ENCODE measurements around the gene ST6GALNAC5. TPM values are rescaled to one million over a fixed set of nuclear protein-coding genes. Genes with fewer than 3 reads are reported as not detected.

The ST6GALNAC5 gene
- total RNA-seq, 2 donors from 2014 or later: 2.6 to 12.9 TPM

DNA sequence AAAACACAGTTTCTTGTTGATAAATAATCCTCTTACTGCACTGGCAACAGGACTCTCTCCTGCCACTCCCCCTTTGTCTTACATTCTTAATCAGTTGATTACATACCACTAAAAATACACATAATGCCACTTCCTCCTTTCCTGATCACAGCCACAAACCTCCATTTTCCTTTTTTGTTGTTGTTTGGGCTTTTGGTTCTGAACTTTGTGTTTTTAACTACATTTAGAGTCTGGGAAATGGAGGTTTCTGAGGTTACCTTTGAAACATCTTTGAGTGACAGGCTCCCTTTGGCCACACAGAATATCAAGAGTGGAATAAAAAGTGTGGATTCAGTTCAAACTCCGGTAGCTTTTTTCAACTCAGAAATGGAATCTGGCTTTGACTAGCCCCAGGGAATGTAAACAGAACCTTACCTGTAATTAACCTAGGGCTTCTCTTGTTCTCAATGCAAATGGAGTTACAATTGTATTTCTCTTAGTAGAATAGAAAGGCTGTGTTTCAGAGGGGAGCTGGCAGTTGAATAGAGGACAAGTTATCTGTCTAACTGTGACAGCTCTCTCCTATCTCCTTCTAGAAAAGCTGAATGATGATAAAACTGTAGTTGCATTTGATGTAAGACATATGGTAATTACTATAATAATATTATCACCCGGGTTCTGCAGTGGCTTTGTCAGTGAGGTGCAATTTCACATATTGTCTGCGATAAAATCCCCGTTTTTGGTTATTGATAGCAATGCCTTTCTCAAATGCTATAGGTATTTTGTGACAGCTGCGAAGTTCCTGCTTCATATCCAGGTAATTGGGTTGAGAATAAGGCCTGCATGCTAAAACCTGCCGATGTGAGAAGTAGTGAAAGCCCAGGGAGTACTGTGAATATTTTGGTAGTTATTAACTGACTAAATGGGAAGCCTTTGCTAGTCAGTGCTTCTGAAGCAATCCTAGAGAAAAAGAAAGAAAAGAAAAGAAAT is 66.9 kb downstream of the ST6GALNAC5 start:
- Histone ChIP-seq H3K27me3 (no peaks in the 10 kb centered on the region), H3K36me3 (replicated peaks in 1 of 2; ENCODE audit: insufficient read depth in 1 of 2, low read depth in 2 of 2) (no peaks in the 10 kb centered on the region), H3K4me1 (no peaks in the 10 kb centered on the region), H3K9me3 (no peaks in the 10 kb centered on the region), H3K27ac (no peak overlapping the region), H3K4me3 (no peak overlapping the region)
- TF ChIP-seq, protein P1, sequence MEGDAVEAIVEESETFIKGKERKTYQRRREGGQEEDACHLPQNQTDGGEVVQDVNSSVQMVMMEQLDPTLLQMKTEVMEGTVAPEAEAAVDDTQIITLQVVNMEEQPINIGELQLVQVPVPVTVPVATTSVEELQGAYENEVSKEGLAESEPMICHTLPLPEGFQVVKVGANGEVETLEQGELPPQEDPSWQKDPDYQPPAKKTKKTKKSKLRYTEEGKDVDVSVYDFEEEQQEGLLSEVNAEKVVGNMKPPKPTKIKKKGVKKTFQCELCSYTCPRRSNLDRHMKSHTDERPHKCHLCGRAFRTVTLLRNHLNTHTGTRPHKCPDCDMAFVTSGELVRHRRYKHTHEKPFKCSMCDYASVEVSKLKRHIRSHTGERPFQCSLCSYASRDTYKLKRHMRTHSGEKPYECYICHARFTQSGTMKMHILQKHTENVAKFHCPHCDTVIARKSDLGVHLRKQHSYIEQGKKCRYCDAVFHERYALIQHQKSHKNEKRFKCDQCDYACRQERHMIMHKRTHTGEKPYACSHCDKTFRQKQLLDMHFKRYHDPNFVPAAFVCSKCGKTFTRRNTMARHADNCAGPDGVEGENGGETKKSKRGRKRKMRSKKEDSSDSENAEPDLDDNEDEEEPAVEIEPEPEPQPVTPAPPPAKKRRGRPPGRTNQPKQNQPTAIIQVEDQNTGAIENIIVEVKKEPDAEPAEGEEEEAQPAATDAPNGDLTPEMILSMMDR (IDR thresholded peaks at IDR 0.05): no peak
- ATAC-seq: no peak
- 55 to 57% methylated on average over 6 of the region's 6 CpGs for WGBS, 2 donors
- intact Hi-C loops (cut with DNase I): no loop called here
- DNase-seq: no peak

DNA sequence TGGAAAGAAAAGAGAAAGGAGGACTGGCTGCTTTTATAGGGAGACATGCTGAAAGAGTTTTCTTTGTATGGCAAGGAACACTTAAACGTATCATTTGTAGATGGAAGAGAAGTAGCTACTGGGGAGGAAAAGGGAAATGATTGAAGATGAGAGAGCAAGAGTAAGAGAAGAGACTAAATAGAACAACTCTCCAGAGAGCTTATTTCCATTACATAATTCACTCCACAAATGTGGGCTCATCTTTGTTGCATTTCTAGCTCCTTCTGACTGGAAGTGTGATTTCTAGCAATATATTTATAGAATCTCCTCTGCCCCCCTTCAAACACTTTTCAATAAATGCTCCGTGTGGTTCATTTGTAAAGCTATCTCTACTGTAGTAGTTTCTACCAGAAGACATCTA is 71.0 kb downstream of the ST6GALNAC5 start:
- Histone ChIP-seq H3K36me3 (replicated peaks in 1 of 2; ENCODE audit: insufficient read depth in 1 of 2, low read depth in 2 of 2) (no peaks in the 10 kb centered on the region), H3K4me3 (no peak overlapping the region), H3K4me1 (no peaks in the 10 kb centered on the region), H3K27me3 (no peaks in the 10 kb centered on the region), H3K27ac (no peak overlapping the region), H3K9me3 (no peaks in the 10 kb centered on the region)
- no peak for ATAC-seq
- DNase-seq: no peak
- TF ChIP-seq, protein P1 (IDR thresholded peaks at IDR 0.05): no peak
- no peak for TF ChIP-seq POLR2A (IDR thresholded peaks at IDR 0.05)
- intact Hi-C loops (cut with DNase I): no loop called here
- 43 to 46% methylated on average over 2 of the region's 2 CpGs for WGBS, 2 donors

DNA sequence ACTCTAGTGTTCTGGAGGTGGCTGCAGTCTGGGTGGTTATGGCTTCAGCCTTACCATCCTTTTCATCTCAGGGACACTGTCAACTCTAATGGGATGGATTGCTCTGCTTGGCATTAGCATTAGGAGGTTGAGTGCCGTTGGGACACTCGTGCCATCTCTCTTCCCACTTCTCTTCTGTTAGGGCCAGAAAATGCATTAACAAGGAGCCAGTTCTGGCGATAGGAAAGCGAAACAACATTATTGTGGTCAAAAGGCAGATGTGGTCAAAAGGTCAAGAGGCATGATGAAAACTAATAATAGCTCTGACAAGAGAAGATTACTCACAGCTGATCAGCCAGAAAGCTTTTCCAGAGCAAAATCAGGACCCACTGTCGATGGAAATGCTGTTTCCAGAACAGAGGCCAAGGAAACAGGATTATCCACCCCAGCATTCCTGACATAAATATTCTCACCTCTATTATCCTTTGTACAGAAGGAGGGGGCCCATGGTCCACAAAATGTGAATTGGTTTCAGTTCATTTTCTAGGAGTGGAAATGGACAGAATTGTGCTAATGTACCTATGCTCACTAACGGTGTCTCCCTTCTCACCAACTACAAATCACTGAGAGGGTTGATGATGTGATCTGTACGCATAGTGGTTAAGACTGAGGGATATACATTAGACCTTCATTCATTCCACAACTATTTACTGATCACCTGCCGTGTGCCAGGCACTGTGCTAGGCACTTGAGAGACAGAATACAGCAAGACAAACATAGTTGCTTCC is 72.0 kb downstream of the ST6GALNAC5 start:
- TF ChIP-seq, protein P1 (IDR thresholded peaks at IDR 0.05): no peak
- no peak for TF ChIP-seq POLR2A (IDR thresholded peaks at IDR 0.05)
- H3K9me3 ChIP-seq: no peaks in the 10 kb centered on the region
- intact Hi-C loops (cut with DNase I): no loop called here
- no peaks in the 10 kb centered on the region for H3K36me3 ChIP-seq (replicated peaks in 1 of 2; ENCODE audit: insufficient read depth in 1 of 2, low read depth in 2 of 2)
- H3K4me3 ChIP-seq: no peak overlapping the region
- H3K27me3 ChIP-seq: no peaks in the 10 kb centered on the region
- no peak overlapping the region for H3K27ac ChIP-seq
- H3K4me1 ChIP-seq: no peaks in the 10 kb centered on the region
- DNase-seq: no peak
- WGBS, 2 donors: 53 to 61% methylated on average over 8 of the region's 8 CpGs
- ATAC-seq: no peak

DNA sequence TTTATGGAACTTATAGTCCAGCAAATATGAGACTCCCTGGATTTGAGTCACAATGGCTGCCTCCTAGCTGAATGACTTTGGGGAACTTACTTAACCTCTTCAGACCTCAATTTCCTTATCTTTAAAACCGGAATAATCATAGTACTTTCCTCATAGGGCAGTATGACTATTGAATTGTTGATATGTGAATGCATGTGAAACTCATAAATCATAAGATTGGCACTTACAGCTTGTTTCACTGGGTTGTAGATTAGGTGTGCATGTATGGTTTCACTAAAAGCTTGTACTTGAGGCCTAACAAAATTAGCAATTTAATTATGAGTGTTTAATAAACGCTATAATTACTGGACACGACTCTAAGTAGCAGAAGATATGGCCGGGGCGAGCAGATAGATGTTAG is 72.5 kb downstream of the ST6GALNAC5 start:
- H3K36me3 ChIP-seq (replicated peaks in 1 of 2; ENCODE audit: insufficient read depth in 1 of 2, low read depth in 2 of 2): no peaks in the 10 kb centered on the region
- H3K9me3 ChIP-seq: no peaks in the 10 kb centered on the region
- WGBS, 2 donors: 52 to 63% methylated on average over 5 of the region's 5 CpGs
- H3K27me3 ChIP-seq: no peaks in the 10 kb centered on the region
- TF ChIP-seq, protein P1 (IDR thresholded peaks at IDR 0.05): no peak
- no peak for TF ChIP-seq POLR2A (IDR thresholded peaks at IDR 0.05)
- ATAC-seq: no peak
- no peaks in the 10 kb centered on the region for H3K4me1 ChIP-seq
- intact Hi-C loops (cut with DNase I): no loop called here
- DNase-seq: no peak
- no peak overlapping the region for H3K4me3 ChIP-seq
- H3K27ac ChIP-seq: no peak overlapping the region
